ENCODE data around the gene EML4.
"Not testable (repeated sequence)": the region's sequence is repeated elsewhere in the genome, so short reads cannot be mapped to it uniquely, and the experiment has no call there.

EML4 gene

DNA sequence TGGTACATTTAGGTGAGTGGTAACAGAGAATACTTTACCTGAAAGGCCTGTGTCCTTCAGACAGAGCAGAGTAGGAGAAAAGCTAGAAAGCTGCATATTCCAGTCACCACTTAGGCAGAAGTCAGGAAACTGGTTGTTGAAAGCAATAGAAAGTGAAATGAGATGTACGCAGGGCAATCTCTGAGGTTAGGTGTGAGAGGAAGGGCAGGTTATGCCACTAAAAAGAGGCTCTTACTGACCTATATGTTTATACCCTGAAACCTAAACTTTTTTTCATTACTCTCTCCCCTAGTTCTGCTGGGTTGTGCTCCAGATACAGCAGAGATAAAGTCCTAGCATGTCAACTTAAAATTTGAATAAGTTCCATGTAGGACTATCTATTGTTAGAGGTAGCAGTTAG lies 98.4 kb downstream of the EML4 start:
- DNase-seq = no peak

DNA sequence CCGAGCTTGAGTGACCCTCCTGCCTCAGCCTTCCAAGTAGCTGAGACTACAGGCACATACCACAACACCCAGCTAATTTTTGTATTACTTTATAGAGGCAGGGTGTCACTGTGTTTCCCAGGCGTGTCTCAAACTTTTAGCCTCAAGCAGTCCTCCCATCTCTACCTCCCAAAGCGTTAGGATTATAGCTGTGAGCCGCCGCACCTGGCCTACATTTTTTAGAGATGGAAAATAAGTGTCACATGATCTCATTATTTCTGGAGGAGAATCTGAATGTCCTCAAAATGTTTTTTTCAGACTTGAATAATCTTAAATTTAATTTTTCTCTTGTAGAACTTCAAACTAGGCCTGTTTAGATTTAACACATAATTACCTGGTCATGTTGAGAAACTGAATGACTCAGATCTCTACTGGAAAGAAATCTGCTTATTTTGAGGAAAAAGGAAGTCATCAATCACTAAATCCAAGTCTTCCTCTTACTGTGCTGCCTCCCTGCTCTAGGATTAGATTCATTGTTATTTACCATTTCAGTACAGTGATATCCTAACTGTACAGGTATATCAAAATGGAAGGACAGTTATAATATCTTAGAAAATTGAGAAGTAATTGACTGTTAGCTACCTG lies 99.5 kb downstream of the EML4 start:
- no peak for DNase-seq

DNA sequence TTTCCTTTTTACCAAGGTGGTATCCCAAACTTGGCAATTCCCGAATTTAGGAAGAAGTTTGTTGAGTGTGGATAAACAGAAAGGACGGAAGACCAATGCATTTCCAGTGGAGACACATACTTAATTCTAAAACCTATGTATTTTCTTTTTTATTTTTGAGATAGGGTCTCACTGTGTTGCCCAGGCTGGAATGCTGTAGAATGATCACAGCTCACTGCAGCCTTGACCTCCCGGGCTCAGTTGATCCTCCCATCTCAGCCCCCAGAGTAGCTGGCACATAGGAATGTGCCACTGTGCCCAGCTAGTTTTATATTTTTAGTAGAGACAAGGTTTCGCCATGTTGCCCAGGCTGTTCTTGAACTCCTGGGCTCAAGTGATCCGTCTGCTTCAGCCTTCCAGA lies 101.6 kb downstream of the EML4 start:
- DNase-seq = no peak

DNA sequence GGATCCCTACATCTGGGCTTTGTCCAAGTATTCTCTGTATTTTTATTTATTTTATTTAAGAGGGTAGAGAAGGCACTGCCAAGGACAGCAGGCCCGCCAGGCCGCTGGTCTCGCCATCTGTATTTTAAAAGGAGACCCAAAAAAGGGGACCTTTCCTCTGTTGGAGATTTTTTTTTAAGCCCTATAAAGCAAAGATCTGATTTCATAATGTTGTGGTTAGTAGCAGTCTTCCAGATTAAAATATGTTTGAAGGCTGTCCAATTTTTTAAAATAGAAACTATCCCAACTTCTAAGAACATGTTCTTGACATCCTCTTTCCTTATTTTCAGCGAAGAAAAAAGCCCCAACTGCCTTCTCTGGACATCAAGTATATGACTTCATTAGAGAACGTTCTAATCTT lies 102.1 kb downstream of the EML4 start:
- not testable (repeated sequence) for DNase-seq

DNA sequence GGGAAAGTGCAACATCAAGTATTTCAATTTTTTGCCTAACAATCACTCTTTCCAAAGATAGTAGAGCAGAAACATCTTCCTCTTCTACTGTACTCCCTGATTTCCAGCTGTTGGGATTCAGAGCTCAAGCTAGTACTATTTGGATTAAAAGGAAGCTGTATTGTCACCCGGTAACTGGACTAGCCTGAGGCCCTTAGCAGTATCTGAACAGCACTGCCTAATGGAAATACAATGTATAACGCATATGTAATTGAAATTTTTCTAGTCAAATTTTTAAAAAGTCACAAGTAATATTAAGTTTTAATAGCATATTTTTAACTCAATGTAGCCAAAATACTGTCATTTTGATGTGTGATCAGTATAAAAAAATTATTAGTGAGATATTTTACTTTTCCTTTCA lies 105.7 kb downstream of the EML4 start:
- no peak for DNase-seq

DNA sequence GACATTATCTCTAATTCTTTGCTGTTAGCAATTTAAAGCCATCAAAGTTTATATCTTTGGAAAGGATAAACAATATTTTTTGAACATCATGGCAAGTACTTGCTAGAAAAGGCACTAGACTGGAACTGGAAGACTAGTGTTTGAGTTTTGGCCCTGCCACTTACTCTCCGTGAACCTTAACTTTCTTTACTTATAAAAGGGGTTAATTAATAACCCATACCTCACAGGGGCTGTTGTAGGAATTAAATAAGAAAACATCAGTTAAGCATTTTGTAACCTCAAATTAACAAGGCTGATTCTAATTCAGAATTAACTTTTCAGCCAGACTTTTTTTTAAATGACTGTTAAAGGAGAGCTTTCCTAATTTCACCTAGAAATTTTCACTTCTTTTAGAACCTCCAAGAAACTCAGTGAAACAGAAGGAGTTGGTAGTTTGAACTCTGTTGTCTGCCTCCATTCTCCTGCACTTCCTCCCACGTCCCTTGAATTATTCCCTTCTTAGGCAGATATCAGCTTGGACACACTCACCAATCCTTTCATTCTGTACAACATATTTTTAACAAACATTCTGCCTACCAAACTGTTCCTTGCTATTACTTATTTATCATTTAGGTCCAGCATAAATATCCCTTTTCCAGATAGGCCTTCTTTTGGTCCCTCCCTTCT lies 112.4 kb downstream of the EML4 start:
- no peak for DNase-seq

DNA sequence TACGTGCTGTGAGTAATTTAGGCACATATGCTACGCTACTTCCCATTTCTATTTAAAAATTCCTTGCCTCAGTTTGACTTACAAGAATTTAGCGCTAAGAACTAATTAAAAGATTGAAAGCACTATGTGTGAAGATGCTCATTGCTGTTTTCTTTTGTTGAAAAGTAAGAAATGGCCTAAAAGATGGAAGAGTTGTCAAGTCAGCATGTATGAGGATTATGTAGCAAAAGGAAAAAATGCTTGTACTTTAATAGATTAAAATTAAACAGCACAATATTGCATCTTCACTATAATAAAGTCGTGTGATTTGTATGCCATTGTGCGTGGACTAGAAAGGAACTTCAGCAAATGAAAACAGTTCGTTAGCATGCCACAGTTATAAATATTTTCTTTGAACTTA lies 114.9 kb downstream of the EML4 start:
- no peak for DNase-seq

DNA sequence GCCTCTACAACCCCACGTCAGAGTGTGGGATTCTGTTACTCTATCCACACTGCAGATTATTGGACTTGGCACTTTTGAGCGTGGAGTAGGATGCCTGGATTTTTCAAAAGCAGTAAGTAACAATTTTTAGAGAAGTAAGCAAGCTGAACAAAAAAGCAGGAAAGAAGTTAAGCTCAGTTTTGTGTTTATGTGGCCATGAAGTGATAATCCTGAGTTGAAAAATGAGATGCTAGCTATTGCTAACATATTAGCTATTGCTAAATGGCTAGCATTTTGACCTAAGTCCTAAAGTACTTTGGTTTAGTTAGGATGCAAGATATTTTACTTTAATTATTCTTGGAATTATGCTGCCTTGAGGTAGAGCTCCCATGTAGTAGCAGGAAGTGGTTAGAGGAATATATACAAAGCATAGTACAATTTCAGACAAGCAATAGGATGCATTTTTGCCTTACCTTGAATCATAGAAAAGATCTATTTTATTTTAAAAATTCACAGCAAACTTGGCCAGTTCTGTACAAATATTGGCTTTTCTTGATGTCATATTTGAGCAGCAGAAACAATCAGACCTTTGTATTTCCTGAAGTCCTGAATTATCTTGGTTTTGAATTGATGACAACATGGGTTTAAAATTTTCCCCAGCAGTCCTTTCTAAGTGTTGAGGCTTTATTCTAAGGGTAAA lies 117.3 kb downstream of the EML4 start:
- no peak for DNase-seq

DNA sequence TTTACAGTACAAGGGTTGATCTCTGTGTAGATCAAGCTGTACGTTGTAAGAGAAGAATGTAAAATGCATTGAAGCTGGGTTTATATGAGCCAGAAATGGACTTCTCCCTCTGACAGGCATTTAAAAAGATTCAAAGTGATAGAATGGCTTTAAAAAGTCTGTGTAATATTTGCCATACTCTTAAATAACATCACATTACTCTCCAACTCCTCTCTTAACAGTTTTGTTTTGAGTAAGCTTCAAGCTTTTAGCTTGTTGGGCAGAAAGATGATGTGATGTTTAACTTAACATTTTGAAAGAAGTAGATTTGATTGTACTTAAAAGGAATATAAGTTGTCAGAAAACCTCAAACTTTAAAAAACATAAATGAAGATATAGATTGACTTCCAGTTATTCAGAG lies 119.7 kb downstream of the EML4 start:
- no peak for DNase-seq

DNA sequence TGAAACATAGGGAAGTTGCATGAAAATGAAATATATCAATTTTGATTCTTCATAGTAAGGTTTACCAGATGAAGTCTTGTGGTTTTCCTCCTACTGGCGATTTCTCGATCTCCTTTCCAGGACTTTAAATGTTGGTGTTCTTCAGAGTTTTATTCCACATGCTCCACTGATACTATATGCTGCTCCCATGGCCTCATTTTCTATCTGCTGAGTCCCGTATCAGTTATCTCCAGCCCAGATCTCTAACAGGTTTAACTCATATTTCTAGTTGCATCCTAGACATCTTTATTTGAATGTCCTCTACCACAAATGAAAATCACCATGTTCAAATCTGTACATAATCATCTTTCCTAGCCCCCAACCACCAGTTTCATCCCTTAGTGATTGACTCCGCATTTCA lies 120.1 kb downstream of the EML4 start:
- DNase-seq = no peak

DNA sequence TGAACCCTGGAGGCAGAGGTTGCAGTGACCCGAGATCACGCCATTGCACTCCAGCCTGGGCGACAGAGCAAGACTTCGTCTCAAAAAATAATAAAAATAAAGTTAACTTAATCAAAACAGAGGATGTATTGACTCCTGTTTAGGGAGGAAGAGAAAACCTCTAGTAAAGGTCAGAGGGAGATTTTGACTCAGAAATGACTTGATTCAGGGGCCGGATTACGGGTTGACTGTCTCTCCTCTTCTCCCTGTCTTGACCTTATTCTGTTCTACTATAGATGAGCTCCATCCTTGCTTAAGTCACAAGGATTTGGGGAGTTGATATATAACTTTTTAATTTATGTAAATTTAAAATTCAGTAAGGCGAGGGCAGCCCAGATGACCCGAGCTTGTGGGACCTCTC lies 120.9 kb downstream of the EML4 start:
- DNase-seq = no peak

DNA sequence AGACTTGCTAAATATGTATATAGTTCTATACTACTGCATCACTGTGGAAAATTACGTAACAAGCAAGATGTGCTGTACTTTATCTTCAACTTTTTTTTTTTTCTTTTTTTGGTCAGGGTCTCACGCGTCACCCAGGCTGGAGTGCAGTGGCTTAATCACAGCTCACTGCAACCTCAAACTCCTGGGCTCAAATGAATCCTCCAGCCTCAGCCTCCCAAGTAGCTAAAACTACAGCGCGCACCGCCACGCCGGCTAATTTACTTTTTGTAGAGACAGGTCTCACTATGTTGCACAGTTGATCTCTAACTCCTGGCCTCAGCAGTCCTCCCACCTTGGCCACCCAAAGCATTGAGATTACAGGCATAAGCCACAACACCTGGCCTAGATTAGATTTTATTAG lies 123.9 kb downstream of the EML4 start:
- DNase-seq = no peak

DNA sequence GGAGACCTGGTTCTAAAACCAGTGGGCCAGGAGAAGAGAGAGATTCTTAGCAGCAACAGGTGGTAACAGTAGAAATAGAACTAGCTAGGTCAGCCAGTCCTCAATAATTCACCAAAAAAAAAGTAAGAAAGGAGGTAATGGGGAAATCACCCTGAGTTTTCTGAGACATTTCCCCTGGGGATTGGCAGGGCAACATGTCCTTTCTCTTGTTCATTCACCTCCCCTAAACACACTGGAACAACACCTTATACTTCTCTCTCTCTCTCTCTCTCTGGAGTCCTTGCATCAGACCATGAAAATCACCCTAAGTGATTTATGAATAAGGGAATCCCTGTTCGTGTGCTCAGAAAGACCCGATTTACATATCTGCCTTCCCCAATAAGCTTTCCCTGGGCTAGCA lies 127.1 kb downstream of the EML4 start:
- DNase-seq = no peak

DNA sequence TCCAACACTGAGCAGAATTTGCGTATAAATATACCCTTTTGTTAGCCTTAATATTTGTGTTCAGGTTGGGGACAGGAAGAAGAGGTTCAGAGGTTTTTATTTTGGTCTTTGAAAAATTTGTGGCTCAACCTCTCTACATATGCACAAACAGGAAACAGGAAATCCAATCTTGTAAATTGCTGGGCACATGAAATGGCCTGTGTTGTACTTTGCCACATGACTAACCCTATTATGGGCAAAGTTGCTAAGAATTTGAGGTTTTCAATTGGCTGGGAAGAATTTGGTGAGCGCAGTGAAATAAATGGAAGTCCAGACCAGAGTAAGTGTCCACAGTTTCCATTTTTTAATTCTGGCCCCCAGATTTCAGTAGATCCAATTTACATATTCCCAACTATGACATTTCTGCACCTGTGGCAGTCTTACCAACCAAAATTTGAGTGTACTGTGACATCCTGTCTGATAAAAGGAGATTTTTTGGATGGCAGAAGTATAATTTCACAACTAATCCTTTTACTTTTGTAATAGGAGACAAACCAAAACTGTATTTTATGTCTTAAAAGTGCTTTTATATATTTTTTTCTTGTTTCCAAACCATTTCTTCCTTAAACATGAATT lies 128.3 kb downstream of the EML4 start:
- DNase-seq = no peak

DNA sequence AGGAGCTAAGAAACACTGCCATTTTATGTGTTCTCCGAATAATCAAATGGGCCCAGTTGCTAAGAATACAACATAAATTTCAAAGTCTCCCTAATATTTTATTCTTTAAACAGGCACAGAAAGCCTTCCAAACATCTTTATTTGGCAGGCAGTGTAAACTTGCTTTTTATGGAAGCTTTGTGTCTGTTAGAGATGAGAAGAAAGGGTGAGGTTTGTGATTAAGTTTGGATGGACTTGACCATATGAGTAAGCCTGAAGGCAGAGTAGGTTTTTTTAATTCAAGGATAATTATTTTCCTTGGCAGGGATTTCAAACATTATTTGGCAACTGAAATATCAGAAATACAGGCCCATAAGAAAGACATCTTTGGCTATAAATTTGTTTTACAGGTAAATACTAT lies 129.0 kb downstream of the EML4 start:
- no peak for DNase-seq

DNA sequence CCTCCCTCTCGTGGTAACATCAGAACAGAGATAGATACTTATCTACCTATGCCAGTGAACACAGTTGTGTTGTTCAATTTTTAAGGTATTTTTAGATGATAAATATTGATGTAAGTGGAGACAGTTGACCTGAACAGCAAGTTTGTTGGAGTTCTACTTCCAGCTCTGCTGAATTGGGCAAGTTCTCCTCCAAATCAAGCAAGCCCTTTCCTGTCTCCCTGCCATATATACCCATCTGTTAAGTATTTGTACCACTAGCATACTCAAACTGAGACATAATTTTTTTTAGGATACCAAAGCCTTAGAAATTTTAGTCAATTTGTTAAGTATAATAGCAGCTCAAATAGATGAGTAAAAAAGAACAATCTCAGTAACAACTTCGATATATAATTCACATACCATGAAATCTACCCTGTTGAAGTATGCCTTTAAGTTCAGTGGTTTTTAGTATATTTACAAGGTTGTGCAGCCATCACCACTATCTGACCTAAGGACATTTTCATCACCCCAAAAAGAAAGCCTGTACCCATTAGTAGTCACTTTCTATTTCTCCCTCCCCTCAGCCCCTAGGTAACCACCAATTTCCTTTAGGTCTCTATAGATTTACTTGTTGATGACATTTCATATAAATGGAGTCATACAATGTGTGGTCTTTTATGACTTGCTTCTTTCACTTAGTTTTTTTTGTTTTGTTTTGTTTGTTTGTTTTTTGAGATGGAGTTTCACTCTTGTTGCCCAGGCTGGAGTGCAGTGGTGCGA lies 130.0 kb downstream of the EML4 start:
- DNase-seq = no peak

DNA sequence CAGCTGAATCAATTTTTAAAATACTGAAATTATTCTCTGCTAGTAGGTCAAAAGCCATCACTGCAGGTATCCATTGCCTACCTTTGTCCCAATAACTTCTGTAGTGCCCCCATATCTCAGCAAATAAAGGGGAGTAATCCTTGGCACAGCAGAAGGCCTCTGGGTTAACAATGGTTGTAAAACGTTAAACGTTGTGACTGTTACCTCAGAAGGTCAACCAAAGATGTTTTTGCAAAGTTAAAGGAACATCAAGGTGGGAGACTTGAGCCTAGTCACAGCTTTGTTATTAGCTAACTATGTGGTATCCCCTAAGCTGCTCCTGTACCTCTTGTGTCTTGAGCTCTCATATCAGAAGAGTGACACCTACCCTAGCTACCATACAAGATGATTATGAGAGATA lies 131.4 kb downstream of the EML4 start:
- no peak for DNase-seq

DNA sequence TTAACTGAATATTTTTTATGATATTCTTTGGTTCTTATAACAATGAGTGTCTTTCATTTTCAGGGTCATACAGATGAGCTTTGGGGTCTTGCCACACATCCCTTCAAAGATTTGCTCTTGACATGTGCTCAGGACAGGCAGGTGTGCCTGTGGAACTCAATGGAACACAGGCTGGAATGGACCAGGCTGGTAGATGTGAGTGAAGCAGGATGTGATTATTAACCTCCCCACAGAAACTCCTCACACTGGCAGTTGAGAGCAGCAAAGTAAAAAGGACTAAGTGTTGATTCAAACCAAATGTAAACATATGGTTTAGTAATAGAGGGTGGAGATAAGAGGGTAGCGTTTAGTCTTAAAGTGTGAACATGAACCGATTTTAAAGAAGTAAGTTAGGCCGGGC lies 134.1 kb downstream of the EML4 start:
- DNase-seq = no peak

DNA sequence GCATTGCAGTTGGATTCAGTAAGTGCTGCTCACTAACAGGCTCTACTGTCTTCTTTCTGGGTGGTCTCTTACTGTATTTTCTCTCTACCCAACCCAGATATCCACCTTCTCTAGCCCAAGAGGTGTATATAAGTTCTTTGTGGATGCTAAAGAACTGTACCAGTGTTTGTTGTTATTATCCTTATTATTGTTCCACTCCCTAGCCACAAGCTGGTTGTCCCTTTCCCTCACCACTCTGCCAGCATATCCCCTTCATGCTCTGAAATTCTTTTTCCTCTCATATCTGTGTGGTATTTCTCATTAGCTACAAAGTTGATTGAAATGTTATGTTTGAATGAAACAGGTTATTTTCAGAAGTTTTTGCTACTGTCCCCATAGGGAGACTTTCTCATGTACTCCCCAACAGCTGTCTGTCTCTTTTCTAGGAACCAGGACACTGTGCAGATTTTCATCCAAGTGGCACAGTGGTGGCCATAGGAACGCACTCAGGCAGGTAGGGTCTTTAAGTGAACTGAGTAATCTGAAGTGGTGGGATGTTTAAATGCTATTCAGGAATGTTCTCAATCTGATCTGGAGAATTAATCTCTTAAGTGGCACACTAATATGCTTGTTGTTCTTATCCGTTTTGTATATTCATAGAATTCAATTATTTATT lies 135.0 kb downstream of the EML4 start:
- DNase-seq = no peak

DNA sequence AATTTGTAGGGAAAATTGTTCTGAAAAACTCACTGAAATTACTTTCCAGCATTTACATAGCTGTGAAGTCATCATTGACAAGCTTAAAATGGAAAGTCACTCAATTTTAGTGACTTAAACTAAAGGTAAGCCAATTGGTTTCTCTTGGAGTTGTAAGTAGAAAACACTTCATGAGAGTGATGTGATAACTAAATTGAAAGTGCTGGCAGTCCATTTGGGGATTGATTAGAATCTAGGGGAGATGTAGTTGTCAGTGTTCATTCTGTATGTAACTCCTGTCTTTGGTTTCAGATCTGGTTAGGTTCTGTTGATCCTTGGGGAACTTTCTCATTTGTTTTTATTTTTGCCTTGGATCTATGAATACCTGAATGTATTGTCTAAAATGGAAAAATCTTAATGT lies 138.0 kb downstream of the EML4 start:
- no peak for DNase-seq

DNA sequence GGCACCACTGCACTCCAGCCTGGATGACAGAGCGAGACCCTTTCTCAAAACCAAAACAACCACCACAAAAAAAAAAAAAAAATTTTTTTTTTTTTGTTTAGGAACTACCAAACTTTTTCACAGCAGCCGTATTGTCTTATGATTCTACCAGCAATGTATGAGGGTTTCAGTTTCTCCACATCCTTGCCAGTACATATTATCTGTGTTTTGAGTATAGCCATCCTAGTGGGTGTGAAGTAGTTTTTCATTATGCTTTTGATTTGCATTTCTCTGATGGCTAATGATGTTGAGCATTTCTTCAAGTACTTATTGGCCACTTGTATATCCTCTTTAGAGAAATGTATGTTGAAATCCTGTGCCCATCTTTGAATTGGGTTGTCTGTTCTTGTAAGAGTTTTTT lies 140.2 kb downstream of the EML4 start:
- DNase-seq = no peak

DNA sequence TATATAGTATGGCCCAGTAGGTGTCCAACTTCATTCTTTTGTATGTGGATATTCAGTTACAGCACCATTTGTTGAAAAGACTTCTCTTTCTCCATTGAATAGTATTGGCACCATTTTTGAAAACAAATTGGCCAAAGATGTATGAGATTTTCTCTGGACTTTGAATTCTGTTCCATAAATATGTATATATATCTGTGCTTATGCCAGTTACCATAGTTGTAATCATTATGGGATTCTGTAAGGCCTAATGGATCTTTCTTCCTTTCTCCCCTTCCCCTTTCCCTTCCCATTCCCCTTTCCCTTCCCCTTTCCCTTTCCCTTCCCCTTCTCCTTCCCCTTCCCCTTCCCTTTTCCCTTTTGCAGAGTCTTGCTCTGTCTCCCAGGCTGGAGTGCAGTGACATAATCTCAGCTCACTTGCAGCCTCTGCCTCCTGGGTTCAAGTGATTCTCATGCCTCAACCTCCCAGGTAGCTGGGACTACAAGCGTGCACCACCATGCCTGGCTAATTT lies 140.9 kb downstream of the EML4 start:
- no peak for DNase-seq

DNA sequence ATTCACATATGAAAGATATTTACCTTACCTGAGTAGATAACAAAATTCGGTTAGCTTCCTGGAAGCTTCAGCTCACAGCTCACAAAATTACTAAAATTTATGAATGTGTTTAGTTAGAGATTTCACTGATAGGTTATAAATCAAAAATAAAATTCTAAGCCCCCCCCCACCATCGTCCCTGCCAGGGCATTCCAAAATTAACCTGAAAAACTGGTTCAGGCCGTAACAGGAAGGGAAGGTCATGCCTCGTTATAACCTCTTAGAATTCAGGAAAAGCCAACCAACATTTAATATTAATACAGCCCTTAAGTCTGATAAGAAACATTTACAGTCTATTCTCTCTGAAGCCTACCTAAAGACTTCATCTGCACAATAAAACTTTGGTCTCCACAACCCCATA lies 143.0 kb downstream of the EML4 start:
- DNase-seq = no peak

Data from NCI-H524 (cell line).